Endothelial cell (in vitro differentiated cells): ENCODE results near the gene MFSD6. TPM values are rescaled to one million over a fixed set of nuclear protein-coding genes. Genes with fewer than 3 reads are reported as not detected.

ENCODE experiments used
- DNase-seq: peaks from one replicate; pipeline ENCODE4 v3.0.0; 2021; ENCODE audit warnings: low spot score
- H3K27ac Mint-ChIP-seq: one replicate; pipeline ENCODE4 v1.8.0; 2021; ENCODE audit warnings: mixed read lengths, inconsistent platforms; ENCODE audit not compliant: unreplicated experiment
- H3K27me3 Mint-ChIP-seq: one replicate; pipeline ENCODE4 v1.8.0; 2021; ENCODE audit warnings: mild to moderate bottlenecking, moderate library complexity, mixed read lengths, inconsistent platforms; ENCODE audit not compliant: unreplicated experiment
- H3K36me3 Mint-ChIP-seq: one replicate; pipeline ENCODE4 v1.8.0; 2021; ENCODE audit warnings: mild to moderate bottlenecking, low read depth, mixed read lengths, inconsistent platforms; ENCODE audit not compliant: unreplicated experiment
- H3K4me1 Mint-ChIP-seq: one replicate; pipeline ENCODE4 v1.8.0; 2021; ENCODE audit warnings: mild to moderate bottlenecking, mixed read lengths, inconsistent platforms; ENCODE audit not compliant: unreplicated experiment
- H3K4me3 Mint-ChIP-seq: one replicate; pipeline ENCODE4 v1.8.0; 2021; ENCODE audit warnings: mild to moderate bottlenecking, mixed read lengths, inconsistent platforms; ENCODE audit not compliant: unreplicated experiment
- H3K9me3 Mint-ChIP-seq: one replicate; pipeline ENCODE4 v1.8.0; 2021; ENCODE audit warnings: mixed read lengths, inconsistent platforms; ENCODE audit not compliant: unreplicated experiment
- total RNA-seq: library from RNA; stranded (reverse); fragmentation: NEBNext Ultra II Directional; extraction: Animal tissue kit (Norgen Biotek cat#: 25700); gene quantifications from one replicate; pipeline ENCODE4 v1.2.1, GENCODE V29; 2021; ENCODE audit not compliant: unreplicated experiment
- TF ChIP-seq, protein P1 (sequence below): fragments of 200-600 bp; sonication (generic); IDR thresholded peaks from one replicate; pipeline ENCODE4 v1.5.0; 2021; ENCODE audit warnings: antibody characterized with exemption; ENCODE audit not compliant: unreplicated experiment

The MFSD6 gene
- total RNA-seq, 1 donor from 2014 or later, result 2.4 TPM

DNA sequence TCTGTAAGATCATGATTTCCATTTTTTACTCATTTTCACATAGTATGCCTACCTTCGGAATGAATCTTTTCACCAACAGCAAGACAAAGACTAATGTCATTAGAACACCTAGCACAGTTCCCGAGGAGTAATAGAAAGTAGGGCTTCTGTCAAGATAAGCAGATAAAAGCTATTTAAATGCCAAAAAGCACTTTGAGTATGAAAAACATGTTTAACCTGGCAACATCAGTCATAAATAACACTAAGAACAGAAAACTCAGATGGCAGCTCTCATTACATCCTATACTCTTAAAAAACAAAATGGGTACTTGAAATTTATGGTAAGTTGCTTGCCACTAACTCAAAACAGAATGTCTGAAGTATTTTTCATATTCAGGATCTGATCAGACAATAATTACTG is 109.3 kb downstream of the MFSD6 start:
- H3K27ac Mint-ChIP-seq, result no peak overlapping the region
- H3K27me3 Mint-ChIP-seq, result no peaks in the 10 kb centered on the region
- peaks cover 11% of the 10 kb centered on the region for H3K4me1 Mint-ChIP-seq
- no peaks in the 10 kb centered on the region for H3K36me3 Mint-ChIP-seq
- no peak for DNase-seq
- H3K9me3 Mint-ChIP-seq, result no peaks in the 10 kb centered on the region
- TF ChIP-seq, protein P1, sequence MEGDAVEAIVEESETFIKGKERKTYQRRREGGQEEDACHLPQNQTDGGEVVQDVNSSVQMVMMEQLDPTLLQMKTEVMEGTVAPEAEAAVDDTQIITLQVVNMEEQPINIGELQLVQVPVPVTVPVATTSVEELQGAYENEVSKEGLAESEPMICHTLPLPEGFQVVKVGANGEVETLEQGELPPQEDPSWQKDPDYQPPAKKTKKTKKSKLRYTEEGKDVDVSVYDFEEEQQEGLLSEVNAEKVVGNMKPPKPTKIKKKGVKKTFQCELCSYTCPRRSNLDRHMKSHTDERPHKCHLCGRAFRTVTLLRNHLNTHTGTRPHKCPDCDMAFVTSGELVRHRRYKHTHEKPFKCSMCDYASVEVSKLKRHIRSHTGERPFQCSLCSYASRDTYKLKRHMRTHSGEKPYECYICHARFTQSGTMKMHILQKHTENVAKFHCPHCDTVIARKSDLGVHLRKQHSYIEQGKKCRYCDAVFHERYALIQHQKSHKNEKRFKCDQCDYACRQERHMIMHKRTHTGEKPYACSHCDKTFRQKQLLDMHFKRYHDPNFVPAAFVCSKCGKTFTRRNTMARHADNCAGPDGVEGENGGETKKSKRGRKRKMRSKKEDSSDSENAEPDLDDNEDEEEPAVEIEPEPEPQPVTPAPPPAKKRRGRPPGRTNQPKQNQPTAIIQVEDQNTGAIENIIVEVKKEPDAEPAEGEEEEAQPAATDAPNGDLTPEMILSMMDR, result no peak
- no peak overlapping the region for H3K4me3 Mint-ChIP-seq

DNA sequence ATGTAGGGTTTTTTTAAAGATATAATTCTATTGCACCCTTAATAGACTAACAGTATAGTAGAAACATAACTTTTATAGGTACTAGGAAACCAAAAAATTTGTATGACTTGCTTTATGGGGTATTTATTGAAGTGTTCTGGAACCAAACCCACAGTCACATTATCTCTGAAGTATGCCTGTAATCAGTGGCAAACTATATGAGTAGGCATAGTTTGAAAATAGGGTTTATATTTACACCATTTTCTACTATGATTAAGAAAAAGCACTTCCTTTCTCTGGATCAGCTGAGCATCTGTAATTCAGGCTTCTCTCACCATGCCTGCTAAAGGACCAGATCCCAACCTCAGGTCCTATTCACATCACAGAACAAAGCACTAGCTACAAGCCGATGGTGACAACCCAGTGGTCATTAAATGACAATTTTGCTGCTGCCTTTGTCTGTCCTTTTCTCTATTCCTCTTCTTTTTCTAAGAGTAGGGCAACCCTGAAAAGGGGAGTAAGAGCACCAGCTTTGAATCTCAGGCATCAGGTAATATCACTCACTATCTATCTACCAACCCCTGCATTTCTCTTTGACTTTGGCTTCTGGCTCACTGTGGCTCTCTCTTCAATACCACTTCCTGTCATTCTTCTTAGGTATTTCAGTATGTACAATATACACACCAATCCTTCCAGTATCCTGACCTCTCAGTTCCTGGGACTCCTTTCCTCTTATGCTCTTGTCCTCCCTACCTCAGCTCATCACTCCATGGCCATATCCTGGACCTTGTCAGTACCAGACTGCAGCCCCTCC is 112.0 kb downstream of the MFSD6 start:
- Mint-ChIP-seq H3K9me3 (no peaks in the 10 kb centered on the region), H3K36me3 (no peaks in the 10 kb centered on the region), H3K4me3 (no peak overlapping the region), H3K27ac (no peak overlapping the region), H3K27me3 (no peaks in the 10 kb centered on the region), H3K4me1 (peaks cover 11% of the 10 kb centered on the region)
- no peak for DNase-seq
- TF ChIP-seq, protein P1, result no peak

DNA sequence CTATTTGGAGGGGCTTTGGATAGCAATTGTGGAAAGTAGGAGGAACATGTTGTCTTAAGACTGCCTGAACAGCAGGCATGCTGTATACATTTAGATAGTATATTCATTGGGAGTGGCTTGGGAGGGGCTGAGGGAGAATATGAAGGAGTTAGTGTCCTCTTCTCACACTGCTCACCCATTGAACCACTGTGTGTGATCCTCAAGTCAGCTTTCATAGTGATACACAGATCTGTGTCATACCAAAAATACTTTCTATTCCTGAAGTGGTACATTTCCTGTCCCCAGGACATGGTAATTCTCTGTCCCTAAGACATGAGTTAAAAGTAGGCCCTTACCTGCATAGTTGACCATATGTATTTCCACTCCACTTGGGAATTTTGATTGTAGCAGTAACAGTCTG is 116.8 kb downstream of the MFSD6 start:
- Mint-ChIP-seq H3K27me3 (peaks cover 4% of the 10 kb centered on the region), H3K9me3 (no peaks in the 10 kb centered on the region), H3K4me1 (peaks cover 22% of the 10 kb centered on the region), H3K4me3 (no peak overlapping the region), H3K36me3 (no peaks in the 10 kb centered on the region), H3K27ac (no peak overlapping the region)
- no peak for DNase-seq
- TF ChIP-seq, protein P1, result no peak

DNA sequence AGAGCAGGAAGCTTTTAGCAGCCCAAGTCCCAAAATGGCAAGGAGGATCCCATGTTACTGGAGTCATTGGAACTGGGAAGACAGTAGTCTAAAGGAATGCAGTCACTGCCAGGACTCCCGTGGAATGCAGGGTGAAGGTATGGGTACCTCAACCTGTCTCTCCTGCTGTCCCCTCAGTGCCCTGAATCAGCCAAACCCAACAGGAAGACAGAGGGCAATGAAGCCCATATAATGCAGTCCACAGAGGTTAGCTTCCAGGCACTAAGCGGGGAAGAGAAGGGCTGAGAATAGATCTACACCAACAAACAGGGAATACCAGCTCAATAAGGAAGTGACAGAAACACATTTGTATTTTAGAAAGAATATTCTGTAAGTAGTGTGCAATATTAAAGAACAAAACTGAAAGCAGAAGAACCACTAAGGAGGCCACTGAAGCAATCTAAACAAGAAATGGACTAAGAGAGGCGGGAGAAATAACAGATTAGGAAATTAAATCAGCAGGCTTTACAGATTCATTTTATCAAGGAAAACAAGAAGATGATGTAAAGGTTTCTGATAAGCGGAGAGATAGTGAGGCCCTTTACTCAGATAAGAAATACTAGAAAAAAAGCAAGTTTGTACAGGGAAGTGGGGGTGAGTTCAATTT is 118.1 kb downstream of the MFSD6 start:
- Mint-ChIP-seq H3K9me3 (no peaks in the 10 kb centered on the region), H3K27me3 (peaks cover 4% of the 10 kb centered on the region), H3K36me3 (no peaks in the 10 kb centered on the region), H3K4me3 (no peak overlapping the region), H3K27ac (no peak overlapping the region), H3K4me1 (peaks cover 11% of the 10 kb centered on the region)
- DNase-seq, result no peak
- TF ChIP-seq, protein P1, result no peak

DNA sequence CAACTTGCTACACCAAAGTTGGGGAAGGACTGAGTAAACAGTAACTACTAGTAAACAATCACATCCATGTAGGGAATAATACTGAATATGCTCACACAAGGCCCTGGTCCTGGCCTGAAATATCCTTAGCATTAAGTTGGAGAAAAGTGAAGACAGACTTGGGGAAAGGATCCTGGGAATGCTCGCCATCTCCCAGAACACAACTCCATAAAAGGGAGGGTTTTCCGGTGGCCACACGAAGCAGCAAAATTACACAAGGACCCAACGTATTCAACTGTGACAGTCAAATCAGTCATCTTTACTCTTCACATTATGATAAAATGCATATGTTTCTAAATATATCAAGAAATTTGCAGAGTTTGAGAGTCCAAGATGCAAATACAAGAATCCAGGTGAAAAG is 119.1 kb downstream of the MFSD6 start:
- no peaks in the 10 kb centered on the region for H3K36me3 Mint-ChIP-seq
- TF ChIP-seq, protein P1, result no peak
- H3K4me1 Mint-ChIP-seq, result peaks cover 11% of the 10 kb centered on the region
- H3K27ac Mint-ChIP-seq, result no peak overlapping the region
- H3K9me3 Mint-ChIP-seq, result no peaks in the 10 kb centered on the region
- no peak for DNase-seq
- H3K27me3 Mint-ChIP-seq, result peaks cover 4% of the 10 kb centered on the region
- no peak overlapping the region for H3K4me3 Mint-ChIP-seq
